ENCODE results near the gene CASKIN1.

CASKIN1 gene

GRCh38 chr16:2190659-2191445 lies 5.6 kb downstream of the CASKIN1 start:
- DNase-seq: no peak

- no peak for DNase-seq
Measured at GRCh38 chr16:2190002-2190658, 6.3 kb downstream of the CASKIN1 start.

GRCh38 chr16:2189252-2189893 lies 7.0 kb downstream of the CASKIN1 start:
- DNase-seq: no peak

- no peak for DNase-seq
Measured at GRCh38 chr16:2188395-2188794, 8.0 kb downstream of the CASKIN1 start.

GRCh38 chr16:2187212-2187611 lies 9.2 kb downstream of the CASKIN1 start:
- no peak for DNase-seq

GRCh38 chr16:2186505-2186904 lies 9.9 kb downstream of the CASKIN1 start:
- no peak for DNase-seq

GRCh38 chr16:2186064-2186463 lies 10.3 kb downstream of the CASKIN1 start:
- DNase-seq: no peak

- no peak for DNase-seq
Measured at GRCh38 chr16:2184962-2185361, 11.4 kb downstream of the CASKIN1 start.

GRCh38 chr16:2184346-2184745 lies 12.1 kb downstream of the CASKIN1 start:
- DNase-seq: no peak

- DNase-seq: no peak
Measured at GRCh38 chr16:2183671-2184070, 12.7 kb downstream of the CASKIN1 start.

GRCh38 chr16:2181952-2182351 lies 14.5 kb downstream of the CASKIN1 start:
- no peak for DNase-seq

GRCh38 chr16:2180962-2181923 lies 15.2 kb downstream of the CASKIN1 start:
- no peak for DNase-seq

GRCh38 chr16:2180461-2180860 lies 15.9 kb downstream of the CASKIN1 start:
- no peak for DNase-seq

GRCh38 chr16:2179576-2179975 lies 16.8 kb downstream of the CASKIN1 start:
- no peak for DNase-seq

- DNase-seq: no peak
Measured at GRCh38 chr16:2179107-2179501, 17.3 kb downstream of the CASKIN1 start.

- no peak for DNase-seq
Measured at GRCh38 chr16:2178321-2179106, 17.9 kb downstream of the CASKIN1 start.

GRCh38 chr16:2177561-2177960 lies 18.8 kb downstream of the CASKIN1 start:
- DNase-seq: no peak

GRCh38 chr16:2177101-2177500 lies 19.3 kb downstream of the CASKIN1 start:
- DNase-seq: no peak

- DNase-seq: no peak
Measured at GRCh38 chr16:2176047-2176446, 20.4 kb downstream of the CASKIN1 start.

- DNase-seq: no peak
Measured at GRCh38 chr16:2175454-2175853, 21.0 kb downstream of the CASKIN1 start.

- DNase-seq: no peak
Measured at GRCh38 chr16:2174396-2175131, 21.8 kb downstream of the CASKIN1 start.

All from NCI-H2029 treated with DMSO at 0.1 percent for 48 hours (cell line).